ENCODE measurements around the gene GTF2H2C. TPM values are rescaled to one million over a fixed set of nuclear protein-coding genes. Genes with fewer than 3 reads are reported as not detected.
A peak's percentile ranks its signal among the peaks of the same experiment; 100 is the strongest.
"Not testable (repeated sequence)": the region's sequence is repeated elsewhere in the genome, so short reads cannot be mapped to it uniquely, and the experiment has no call there.

Gene GTF2H2C
- 33.1 TPM for polyA plus RNA-seq (ENCODE audit: insufficient read length)

DNA sequence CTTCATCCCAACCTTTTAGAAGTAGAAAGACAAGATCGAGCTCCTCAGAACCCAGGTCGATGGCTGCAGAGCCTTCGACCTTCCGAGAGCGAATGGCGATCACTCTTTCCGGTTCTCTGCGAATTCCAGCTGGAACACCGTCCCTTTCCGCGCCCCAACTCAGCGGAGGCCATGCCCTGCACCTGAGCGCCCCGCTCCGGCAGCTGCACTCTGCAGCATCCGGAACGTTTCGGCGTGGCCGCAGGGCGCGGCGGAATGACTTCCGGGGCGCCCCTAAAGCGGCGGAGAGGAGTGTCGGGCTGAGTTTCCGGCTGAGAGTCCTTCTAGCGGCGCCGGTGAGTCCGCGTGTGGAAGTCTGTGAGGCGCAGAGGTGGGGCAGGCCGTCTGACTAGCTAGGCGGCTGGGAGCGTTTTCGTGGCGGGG lies at the start of gene GTF2H2C:
Gene GTF2H2C, plus strand, starts transcription at position 284 of the 423 bp plus-strand sequence. CDS start 4,942 bp downstream, outside the sequence.
- DNase-seq = peak; percentile 37

DNA sequence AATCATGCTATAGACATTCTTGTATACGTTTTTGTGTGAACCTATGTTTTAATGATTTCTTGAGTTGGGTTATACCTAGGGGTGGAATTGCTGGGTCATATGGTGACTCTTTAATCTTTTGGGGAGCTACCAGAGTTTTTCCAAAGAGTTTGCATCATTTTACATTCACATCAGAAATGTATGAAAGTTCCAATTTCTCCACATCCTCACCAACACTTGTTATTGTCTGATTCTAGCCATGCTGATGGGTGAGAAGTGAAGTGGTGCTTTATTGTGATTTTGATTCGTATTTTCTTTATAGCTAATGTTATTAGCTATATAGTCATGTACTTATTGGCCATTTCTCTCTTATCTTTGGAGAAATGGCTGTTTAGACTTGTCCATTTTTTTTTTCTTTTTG lies 49.3 kb upstream of the GTF2H2C start:
- DNase-seq = no peak

DNA sequence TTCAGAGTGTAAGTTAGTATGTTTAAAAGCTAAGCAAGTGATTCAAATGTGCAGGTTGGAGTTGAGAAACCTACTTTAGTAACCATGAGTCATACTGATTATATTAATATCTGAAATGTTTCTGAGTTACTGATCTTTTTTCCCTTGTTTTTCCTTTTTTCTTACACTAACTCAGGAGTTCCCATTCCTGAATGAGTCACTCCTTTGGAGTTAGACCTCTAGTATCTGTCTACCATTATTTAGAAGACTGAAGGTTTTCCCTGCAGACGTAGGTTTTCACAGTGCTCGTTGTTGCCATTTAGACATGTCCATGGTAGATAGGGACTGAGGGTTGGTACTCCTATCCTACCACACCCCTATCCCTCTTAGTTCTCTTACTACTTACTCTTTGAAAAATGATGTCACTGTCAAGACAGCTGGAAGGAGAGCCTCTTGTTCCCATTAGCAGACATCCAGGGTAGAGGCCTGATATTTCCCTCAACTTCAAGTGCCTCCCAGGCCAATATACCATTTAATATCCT lies 47.2 kb upstream of the GTF2H2C start:
- no peak for DNase-seq

- DNase-seq = not testable (repeated sequence)
Observed at GRCh38 chr5:69515570-69515969, 44.4 kb upstream of the GTF2H2C start.

- no peak for DNase-seq
Observed at GRCh38 chr5:69516769-69517168, 43.2 kb upstream of the GTF2H2C start.

DNA sequence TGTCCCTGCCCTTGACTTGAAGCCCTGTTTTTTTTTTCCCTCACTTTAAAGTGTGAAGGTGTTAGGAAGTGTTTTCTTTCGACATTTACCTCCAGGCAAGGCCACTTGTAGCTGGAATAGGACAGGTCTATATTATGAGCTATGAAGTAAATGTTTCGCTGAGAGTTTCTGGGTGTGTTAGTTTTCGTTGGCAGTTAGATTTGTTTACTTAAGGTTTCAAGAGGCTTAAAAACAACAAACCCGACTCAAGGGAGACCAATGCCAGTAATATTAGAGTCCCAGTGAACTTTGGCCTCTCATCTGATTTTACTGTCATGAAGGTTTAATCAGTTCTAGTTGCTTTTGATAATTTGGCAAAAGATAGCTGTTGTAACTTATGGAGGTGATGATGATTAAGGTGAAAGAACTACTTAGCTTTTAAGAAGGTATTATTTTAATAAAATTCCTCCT lies 42.2 kb upstream of the GTF2H2C start:
- DNase-seq = no peak

DNA sequence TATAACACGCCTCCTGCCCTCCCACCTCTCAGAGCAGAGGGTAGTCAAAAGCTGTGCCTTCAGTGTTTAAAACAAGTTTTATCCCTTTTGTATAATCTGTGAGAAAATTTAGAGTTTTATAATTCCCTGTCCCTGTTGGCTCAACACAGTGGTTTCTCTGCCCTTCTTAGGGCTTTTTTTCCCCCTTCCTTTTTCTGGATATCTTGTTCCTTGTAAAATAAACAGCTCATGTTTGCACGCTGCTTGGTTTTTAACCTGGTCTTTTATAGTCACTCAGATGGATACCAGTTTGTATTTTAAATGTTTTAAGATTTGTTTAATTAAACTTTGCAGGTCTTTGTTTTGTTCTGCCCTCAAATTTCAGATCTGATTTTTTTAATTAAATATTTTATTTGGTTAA lies 40.7 kb upstream of the GTF2H2C start:
- DNase-seq = no peak

DNA sequence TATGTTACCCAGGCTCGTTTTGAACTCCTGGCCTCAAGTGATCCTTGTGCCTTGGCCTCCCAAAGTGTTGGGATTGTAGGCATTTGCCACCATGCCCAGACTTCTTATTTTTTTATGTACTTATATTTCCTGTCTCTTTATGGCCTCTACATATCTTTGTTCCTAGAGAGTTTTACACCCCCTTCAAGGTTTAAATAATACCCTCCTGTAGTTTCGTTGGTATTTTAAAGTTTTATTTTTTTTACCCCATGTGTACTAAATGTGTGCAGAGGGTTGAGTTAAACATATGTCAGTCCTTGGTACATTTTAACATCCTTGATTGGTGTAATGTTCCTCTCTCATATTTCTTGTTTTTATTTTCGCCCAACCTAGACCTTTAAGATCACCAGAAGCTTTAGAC lies 38.0 kb upstream of the GTF2H2C start:
- DNase-seq = no peak

DNA sequence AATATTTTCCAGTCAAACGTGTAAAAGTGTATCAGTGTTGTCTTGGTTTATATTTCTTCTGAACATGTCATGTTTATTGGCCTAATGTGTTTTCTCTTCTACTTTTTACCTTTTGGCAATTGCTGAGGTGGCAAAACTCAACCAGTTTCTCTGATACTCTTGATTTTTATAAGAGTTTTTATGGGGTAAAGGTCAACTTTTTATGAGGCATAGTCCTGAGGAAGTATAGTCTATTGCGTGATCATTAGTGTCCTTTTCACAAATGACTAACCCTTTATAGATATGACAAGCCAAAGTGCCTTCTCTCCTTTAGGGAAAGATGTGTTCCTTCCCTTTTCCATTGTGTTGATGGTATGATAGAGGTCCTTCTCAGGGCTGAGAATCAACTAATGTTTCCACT lies 34.5 kb upstream of the GTF2H2C start:
- no peak for DNase-seq

GRCh38 chr5:69526660-69527059 lies 33.3 kb upstream of the GTF2H2C start:
- DNase-seq = no peak

- DNase-seq = no peak
Observed at GRCh38 chr5:69527128-69527770, 32.7 kb upstream of the GTF2H2C start.

DNA sequence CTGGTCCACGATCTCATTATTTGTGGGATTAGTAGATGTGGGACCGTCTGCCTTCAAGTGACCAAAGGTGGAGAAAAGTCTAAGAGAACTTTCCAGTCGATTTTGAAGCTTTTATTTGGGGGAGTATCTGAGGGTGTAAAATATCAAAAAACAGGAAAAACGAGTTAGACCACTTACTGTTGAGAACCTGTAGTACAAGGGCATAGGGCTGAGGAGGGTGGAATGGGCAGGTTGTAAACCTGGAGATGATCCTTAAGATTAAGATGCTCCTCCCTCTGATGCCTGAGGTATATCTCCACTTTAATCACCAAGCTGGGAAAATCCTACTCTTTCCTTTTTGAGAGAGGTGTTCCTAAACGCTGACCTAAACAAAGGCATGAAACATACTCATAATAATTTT lies 32.0 kb upstream of the GTF2H2C start:
- no peak for DNase-seq

DNA sequence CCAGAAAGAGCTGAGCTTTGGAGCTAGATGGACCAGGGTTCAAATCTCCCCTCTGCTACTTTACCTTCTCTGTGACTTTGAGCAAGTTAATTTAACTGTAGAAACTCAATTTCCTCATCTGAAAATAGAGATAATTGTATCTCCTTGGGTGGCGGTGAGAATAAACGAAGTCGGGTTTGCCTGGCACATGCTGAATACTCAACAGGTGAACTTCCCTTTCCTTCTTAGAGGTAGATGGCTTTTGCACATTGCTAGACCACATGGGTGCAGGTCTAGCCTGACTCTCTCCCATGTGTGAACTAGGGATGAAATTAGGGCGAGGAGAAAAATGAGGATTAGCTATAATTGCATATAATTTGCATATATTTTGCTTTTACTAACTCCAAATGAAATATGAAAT lies 31.4 kb upstream of the GTF2H2C start:
- DNase-seq = no peak

DNA sequence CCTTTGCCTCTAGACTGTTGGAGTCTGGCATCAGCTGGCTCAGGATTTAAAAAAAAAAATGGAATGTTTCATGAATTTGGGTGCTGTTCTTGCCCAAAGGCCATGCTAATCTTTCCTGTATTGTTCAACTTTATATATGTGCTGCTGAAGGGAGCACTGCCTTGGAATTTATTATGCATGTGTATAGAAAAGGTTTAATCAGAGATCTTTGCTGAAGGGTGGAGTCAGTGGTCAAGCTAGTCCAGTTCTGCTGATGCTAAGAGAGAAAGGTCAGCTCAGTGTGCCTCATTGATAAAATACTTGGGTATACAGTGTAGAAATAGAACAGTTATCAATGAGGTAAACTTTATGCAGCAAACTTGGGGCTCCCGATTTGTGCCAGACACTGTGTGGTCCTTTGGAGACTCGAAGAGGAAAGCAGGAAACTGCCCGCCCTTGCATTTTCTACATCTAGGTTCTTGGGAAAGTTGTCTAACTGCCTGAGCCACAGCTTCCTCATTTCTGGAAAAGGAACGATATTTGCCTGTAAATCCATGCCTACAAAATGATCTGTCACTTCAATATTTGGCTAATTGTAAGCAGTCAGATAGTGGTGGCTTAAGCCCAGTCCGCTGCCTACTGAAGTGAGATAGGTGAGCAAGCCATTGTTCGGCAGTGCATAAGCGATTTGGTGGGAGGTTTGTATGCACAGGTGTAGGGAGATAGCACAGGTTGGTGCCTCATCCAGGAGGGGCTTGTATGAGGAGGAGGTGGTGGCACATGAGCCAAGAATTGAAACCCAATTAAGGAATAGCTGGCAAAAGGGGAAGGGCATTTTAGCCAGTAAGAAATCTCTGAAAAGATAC lies 29.2 kb upstream of the GTF2H2C start:
- no peak for DNase-seq

DNA sequence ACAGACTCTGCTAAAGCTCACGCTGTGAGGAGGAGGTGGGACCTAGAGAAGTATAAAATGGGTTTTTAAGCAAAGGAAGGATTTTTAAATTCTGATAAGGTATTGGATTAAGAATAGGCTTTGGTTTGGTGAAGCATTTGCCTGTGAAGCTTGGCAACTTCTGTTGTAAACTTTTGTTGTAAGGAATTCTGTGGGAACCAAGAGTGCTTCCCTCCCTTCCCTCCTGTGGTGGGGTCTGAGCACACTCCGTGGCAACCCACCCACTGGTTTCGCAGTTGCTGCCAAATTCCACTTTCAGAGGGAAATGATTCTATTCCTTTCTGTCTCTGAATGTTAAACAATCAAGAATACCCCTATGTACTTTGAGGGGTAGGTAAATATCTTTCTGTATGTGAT lies 28.6 kb upstream of the GTF2H2C start:
- no peak for DNase-seq

DNA sequence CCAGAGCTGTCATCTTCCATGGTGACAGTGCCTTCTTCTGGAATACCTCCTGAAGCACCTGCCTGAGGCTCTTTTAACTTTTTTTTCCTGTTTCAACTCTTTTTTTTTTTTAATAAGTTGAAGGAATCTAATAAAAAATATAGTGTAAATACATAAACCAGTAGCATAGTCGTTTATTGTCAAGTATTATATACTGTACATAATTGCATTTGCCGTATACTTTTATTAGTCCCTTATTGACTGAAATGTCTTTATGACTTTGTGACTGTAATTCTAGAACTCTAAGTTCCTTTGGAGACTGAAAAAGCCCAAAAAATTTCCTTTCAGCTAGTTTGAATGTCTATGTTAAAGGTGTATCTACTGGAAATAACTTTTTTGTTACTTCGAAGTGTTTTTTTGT lies 22.1 kb upstream of the GTF2H2C start:
- not testable (repeated sequence) for DNase-seq

- not testable (repeated sequence) for DNase-seq
Observed at GRCh38 chr5:69538735-69539134, 21.3 kb upstream of the GTF2H2C start.

GRCh38 chr5:69541347-69541746 lies 18.6 kb upstream of the GTF2H2C start:
- DNase-seq = not testable (repeated sequence)

- DNase-seq = not testable (repeated sequence)
Observed at GRCh38 chr5:69542838-69543618, 17.0 kb upstream of the GTF2H2C start.

DNA sequence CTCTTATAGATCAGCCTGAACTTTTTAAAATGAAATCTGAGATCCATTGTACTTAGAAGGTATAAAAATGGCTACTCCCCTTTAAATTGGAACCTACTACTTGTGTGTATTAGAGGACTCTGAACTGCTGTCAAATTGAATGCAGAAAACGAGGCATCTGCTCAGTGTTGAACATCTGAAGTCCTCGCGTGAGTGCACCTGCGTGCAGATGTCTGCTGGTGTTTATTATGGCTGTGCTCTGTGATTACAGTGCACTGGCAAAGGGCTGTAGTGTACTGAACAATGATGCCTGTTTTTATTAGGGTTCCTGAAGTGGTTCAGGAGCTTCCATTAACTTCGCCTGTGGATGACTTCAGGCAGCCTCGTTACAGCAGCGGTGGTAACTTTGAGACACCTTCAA lies 15.4 kb upstream of the GTF2H2C start:
- not testable (repeated sequence) for DNase-seq

- DNase-seq = not testable (repeated sequence)
Observed at GRCh38 chr5:69560587-69561431, 818 bp downstream of the GTF2H2C start.

DNA sequence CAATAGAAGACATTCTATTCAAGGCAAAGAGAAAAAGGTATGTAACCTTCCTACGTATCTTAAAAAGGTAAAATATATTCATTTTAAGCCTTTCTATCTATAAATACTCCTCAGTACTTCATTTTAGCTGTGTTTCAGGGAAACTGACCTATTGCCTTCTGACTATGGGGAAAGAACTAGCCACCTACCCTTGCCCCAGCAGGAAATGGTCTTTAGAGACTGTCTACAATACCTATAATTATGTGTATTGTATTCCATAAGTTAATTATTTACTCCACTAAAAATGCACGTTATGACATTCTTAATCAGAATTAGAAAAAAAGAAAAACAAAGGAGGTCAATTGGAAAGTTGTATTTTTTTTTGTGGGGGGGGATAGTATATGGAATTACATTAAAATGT lies 6.2 kb downstream of the GTF2H2C start:
- not testable (repeated sequence) for DNase-seq

Data from hindlimb muscle (tissue), 1 donor.